Measurements from ENCODE around the gene DHX35. TPM values are rescaled to one million over a fixed set of nuclear protein-coding genes. Genes with fewer than 3 reads are reported as not detected.

Gene DHX35
- total and polyA plus RNA-seq, 2 experiments from 2014 or later = 4.5 to 10.7 TPM

GRCh38 chr20:38962928-38963401 lies 821 bp downstream of the DHX35 start:
- Histone ChIP-seq H3K79me2 (ENCODE audit: insufficient read depth) (peaks cover 48% of the 10 kb centered on the region), H3K9ac (peak overlapping the region; percentile 92), H2AFZ (peak overlapping the region; percentile 89), H3K4me3 (peak overlapping the region; percentile 89), H4K20me1 (ENCODE audit: insufficient read depth) (no peaks in the 10 kb centered on the region), H3K27me3 (replicated peaks; ENCODE audit: insufficient read depth) (no peaks in the 10 kb centered on the region), H3F3A (ENCODE audit: insufficient read depth) (no peaks in the 10 kb centered on the region), H3K9me3 (ENCODE audit: low read depth) (no peaks in the 10 kb centered on the region), H3K36me3 (ENCODE audit: low read depth) (no peaks in the 10 kb centered on the region), H3K9me2 (ENCODE audit: insufficient read depth) (no peaks in the 10 kb centered on the region), H3K27ac (peak overlapping the region; percentile 83), H3K4me2 (ENCODE audit: unreplicated experiment) (peak overlapping the region; percentile 86), H3K4me1 (ENCODE audit: insufficient read depth) (peaks cover 6% of the 10 kb centered on the region; the same call in 1 of the 2 replicates)
- WGBS, 2 experiments (ENCODE audit: low coverage in 1 of 2, low lambda C conversion rate in 2 of 2, missing lambda C conversion rate in 2 of 2) = 1% methylated on average over 5 of the region's 5 CpGs
- in situ Hi-C loops (cut with MboI) = no loop called here
- DNase-seq = peak; percentile 25
- TF ChIP-seq EZH2phosphoT487 (IDR thresholded peaks at IDR 0.05; ENCODE audit: insufficient read depth, low read depth) = no peak
- no peak for TF ChIP-seq EZH2 (IDR thresholded peaks at IDR 0.05; ENCODE audit: insufficient read depth, poor library complexity, severe bottlenecking)

DNA sequence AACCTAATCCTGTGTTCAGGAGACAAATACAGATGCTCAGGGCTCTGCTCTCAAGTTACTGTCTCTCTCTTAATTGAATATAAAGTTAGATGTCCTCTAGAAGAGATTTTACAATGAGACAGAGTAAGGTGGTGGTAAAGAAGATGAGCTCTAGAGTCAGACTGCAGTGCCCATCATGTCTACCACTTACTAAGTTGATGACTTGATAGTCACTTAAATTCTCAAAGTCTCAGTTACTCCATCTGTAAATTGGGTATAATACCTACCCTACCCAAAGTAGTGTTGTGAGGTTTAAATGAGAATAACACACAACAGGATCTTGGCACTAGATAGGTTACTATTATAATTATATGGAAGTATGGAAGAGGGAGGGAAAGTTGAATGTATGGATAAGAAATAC lies 1.6 kb downstream of the DHX35 start:
- Histone ChIP-seq H4K20me1 (ENCODE audit: insufficient read depth) (no peaks in the 10 kb centered on the region), H3K79me2 (ENCODE audit: insufficient read depth) (peaks cover 51% of the 10 kb centered on the region), H3K4me1 (ENCODE audit: insufficient read depth) (peaks cover 6% of the 10 kb centered on the region; the same call in 1 of the 2 replicates), H3K36me3 (ENCODE audit: low read depth) (no peaks in the 10 kb centered on the region), H3K9me2 (ENCODE audit: insufficient read depth) (no peaks in the 10 kb centered on the region), H2AFZ (no peak overlapping the region), H3K27ac (no peak overlapping the region), H3F3A (ENCODE audit: insufficient read depth) (no peaks in the 10 kb centered on the region), H3K9ac (no peak overlapping the region), H3K9me3 (ENCODE audit: low read depth) (no peaks in the 10 kb centered on the region), H3K4me3 (no peak overlapping the region), H3K4me2 (ENCODE audit: unreplicated experiment) (no peak overlapping the region), H3K27me3 (replicated peaks; ENCODE audit: insufficient read depth) (no peaks in the 10 kb centered on the region)
- DNase-seq = no peak
- in situ Hi-C loops (cut with MboI) = no loop called here
- TF ChIP-seq EZH2phosphoT487 (IDR thresholded peaks at IDR 0.05; ENCODE audit: insufficient read depth, low read depth) (no peak), EZH2 (IDR thresholded peaks at IDR 0.05; ENCODE audit: insufficient read depth, poor library complexity, severe bottlenecking) (no peak)

DNA sequence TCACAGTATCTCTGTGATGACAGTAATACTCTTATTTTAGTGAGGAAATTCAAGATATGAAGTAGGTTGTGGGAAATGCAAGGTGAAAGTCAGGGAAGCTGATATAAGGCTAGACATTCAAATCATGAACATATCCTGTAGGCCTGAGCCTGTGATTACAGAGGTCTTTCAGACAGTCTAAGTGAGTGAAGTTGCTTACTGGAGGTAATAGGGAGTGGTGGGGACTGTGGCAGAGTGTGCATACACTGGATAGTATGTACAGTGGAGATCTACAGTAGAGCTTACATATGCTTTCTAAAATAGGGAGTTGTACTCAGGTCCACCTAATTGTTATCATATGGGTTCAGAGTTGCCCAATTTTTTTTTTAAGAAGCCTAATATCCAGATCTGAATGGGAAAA lies 3.1 kb downstream of the DHX35 start:
- Histone ChIP-seq H4K20me1 (ENCODE audit: insufficient read depth) (no peaks in the 10 kb centered on the region), H3F3A (ENCODE audit: insufficient read depth) (peaks cover 14% of the 10 kb centered on the region), H3K27me3 (replicated peaks; ENCODE audit: insufficient read depth) (no peaks in the 10 kb centered on the region), H3K36me3 (ENCODE audit: low read depth) (no peaks in the 10 kb centered on the region), H3K9ac (no peak overlapping the region), H3K4me1 (ENCODE audit: insufficient read depth) (peaks cover 18% of the 10 kb centered on the region), H3K79me2 (ENCODE audit: insufficient read depth) (peaks cover 51% of the 10 kb centered on the region), H3K4me3 (no peak overlapping the region), H3K27ac (no peak overlapping the region), H3K4me2 (ENCODE audit: unreplicated experiment) (no peak overlapping the region), H2AFZ (no peak overlapping the region), H3K9me3 (ENCODE audit: low read depth) (no peaks in the 10 kb centered on the region), H3K9me2 (ENCODE audit: insufficient read depth) (no peaks in the 10 kb centered on the region)
- no peak for TF ChIP-seq EZH2phosphoT487 (IDR thresholded peaks at IDR 0.05; ENCODE audit: insufficient read depth, low read depth)
- TF ChIP-seq EZH2 (IDR thresholded peaks at IDR 0.05; ENCODE audit: insufficient read depth, poor library complexity, severe bottlenecking) = no peak
- in situ Hi-C loops (cut with MboI) = no loop called here
- no peak for DNase-seq

- H3K4me3 ChIP-seq = no peak overlapping the region
- no peak for DNase-seq
- no peaks in the 10 kb centered on the region for H3K9me3 ChIP-seq (ENCODE audit: low read depth)
- H3F3A ChIP-seq (ENCODE audit: insufficient read depth) = peaks cover 22% of the 10 kb centered on the region
- 0 out of 2 replicates have a peak, but pooled peaks cover 5% of the 10 kb centered on the region for H3K36me3 ChIP-seq (ENCODE audit: low read depth)
- H3K4me2 ChIP-seq (ENCODE audit: unreplicated experiment) = no peak overlapping the region
- peaks cover 45% of the 10 kb centered on the region for H3K79me2 ChIP-seq (ENCODE audit: insufficient read depth)
- no peak overlapping the region for H2AFZ ChIP-seq
- no peaks in the 10 kb centered on the region for H3K27me3 ChIP-seq (replicated peaks; ENCODE audit: insufficient read depth)
- no peaks in the 10 kb centered on the region for H3K9me2 ChIP-seq (ENCODE audit: insufficient read depth)
- 69 to 70% methylated on average over 6 of the region's 6 CpGs for WGBS, 2 experiments (ENCODE audit: low coverage in 1 of 2, low lambda C conversion rate in 2 of 2, missing lambda C conversion rate in 2 of 2)
- in situ Hi-C loops (cut with MboI) = no loop called here
- H3K27ac ChIP-seq = no peak overlapping the region
- H4K20me1 ChIP-seq (ENCODE audit: insufficient read depth) = no peaks in the 10 kb centered on the region
- no peak for TF ChIP-seq EZH2 (IDR thresholded peaks at IDR 0.05; ENCODE audit: insufficient read depth, poor library complexity, severe bottlenecking)
- TF ChIP-seq EZH2phosphoT487 (IDR thresholded peaks at IDR 0.05; ENCODE audit: insufficient read depth, low read depth) = no peak
- peaks cover 26% of the 10 kb centered on the region for H3K4me1 ChIP-seq (ENCODE audit: insufficient read depth)
- no peak overlapping the region for H3K9ac ChIP-seq
Observed at GRCh38 chr20:38968090-38968489, 5.9 kb downstream of the DHX35 start.

DNA sequence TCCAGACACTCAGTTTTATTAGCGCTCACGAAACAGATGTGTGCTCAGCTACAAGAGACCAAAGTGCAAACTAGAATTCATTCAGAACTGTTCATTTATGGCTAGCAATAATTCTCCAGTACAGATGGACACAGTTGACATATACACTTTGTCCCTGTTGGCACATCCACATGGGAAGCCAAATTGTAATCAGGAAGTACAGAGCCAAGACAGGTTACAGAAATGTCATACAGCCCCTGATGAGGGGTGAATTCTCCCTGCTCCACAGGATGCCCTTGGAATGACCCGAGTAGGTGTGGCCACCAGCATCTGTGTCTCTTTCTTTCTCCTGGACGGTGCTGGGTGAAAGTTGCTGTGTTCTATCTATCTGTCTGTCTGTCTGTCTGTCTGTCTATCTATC lies 7.6 kb downstream of the DHX35 start:
- 93 to 95% methylated on average over 4 of the region's 4 CpGs for WGBS, 2 experiments (ENCODE audit: low coverage in 1 of 2, low lambda C conversion rate in 2 of 2, missing lambda C conversion rate in 2 of 2)
- H3K79me2 ChIP-seq (ENCODE audit: insufficient read depth) = peaks cover 37% of the 10 kb centered on the region
- in situ Hi-C loops (cut with MboI) = no loop called here

More for the DNA sequence above, 7.6 kb downstream of the DHX35 start:
- Histone ChIP-seq H4K20me1 (ENCODE audit: insufficient read depth) (no peaks in the 10 kb centered on the region), H3K4me2 (ENCODE audit: unreplicated experiment) (peak overlapping the region; percentile 53), H3K9me3 (ENCODE audit: low read depth) (no peaks in the 10 kb centered on the region), H3K27ac (peak overlapping the region; percentile 86), H3F3A (ENCODE audit: insufficient read depth) (peaks cover 26% of the 10 kb centered on the region), H3K4me1 (ENCODE audit: insufficient read depth) (peaks cover 33% of the 10 kb centered on the region), H2AFZ (no peak overlapping the region), H3K36me3 (ENCODE audit: low read depth) (0 out of 2 replicates have a peak, but pooled peaks cover 5% of the 10 kb centered on the region), H3K27me3 (replicated peaks; ENCODE audit: insufficient read depth) (no peaks in the 10 kb centered on the region), H3K9ac (peak overlapping the region; percentile 31; the same call in 1 of the 2 replicates), H3K9me2 (ENCODE audit: insufficient read depth) (no peaks in the 10 kb centered on the region), H3K4me3 (no peak overlapping the region)
- peak; percentile 26 for DNase-seq
- TF ChIP-seq EZH2phosphoT487 (IDR thresholded peaks at IDR 0.05; ENCODE audit: insufficient read depth, low read depth) (no peak), EZH2 (IDR thresholded peaks at IDR 0.05; ENCODE audit: insufficient read depth, poor library complexity, severe bottlenecking) (no peak)

Measured in GM23248 (cell line).